Ascending aorta (tissue), 2 donors: Measurements from ENCODE around the gene PCYOX1L. TPM values are rescaled to one million over a fixed set of nuclear protein-coding genes. Genes with fewer than 3 reads are reported as not detected.
"Not testable (repeated sequence)": the region's sequence is repeated elsewhere in the genome, so short reads cannot be mapped to it uniquely, and the experiment has no call there.

Source experiments
- DNase-seq, 2 donors: peaks; one replicate each; pipeline ENCODE4 v3.0.0-alpha.2; 2019; ENCODE audit warnings: low spot score in 2 of 2
- H3K27ac ChIP-seq, 2 donors: fragments of 200-600 bp; sonication (generic); one replicate each; pipeline ENCODE4 v1.5.1; 2016 to 2017; ENCODE audit warnings: mild to moderate bottlenecking in 1 of 2
- H3K27me3 ChIP-seq: fragments of 200-600 bp; sonication (generic); one replicate; pipeline ENCODE4 v1.5.1; 2017
- H3K36me3 ChIP-seq, 2 donors: fragments of 200-600 bp; sonication (generic); one replicate each; pipeline ENCODE4 v1.5.1; 2016
- H3K4me1 ChIP-seq, 2 donors: fragments of 200-600 bp; sonication (generic); one replicate each; pipeline ENCODE4 v1.5.1; 2016 to 2017; ENCODE audit warnings: mild to moderate bottlenecking in 1 of 2
- H3K4me3 ChIP-seq, 2 donors: fragments of 200-600 bp; sonication (generic); one replicate each; pipeline ENCODE4 v1.5.1; 2016 to 2017; ENCODE audit warnings: mild to moderate bottlenecking in 1 of 2
- H3K9me3 ChIP-seq, 2 donors: fragments of 200-600 bp; sonication (generic); one replicate each; pipeline ENCODE4 v1.5.1; 2016
- CTCF ChIP-seq, 3 experiments: fragments of 200-600 bp in 2 of 3; fragments of 450-650 bp in 1 of 3; sonication (generic) in 2 of 3; IDR thresholded peaks; one replicate each; pipeline ENCODE4 v1.5.1; 2016 to 2019; ENCODE audit warnings: antibody characterized with exemption in 3 of 3, mild to moderate bottlenecking in 1 of 3, moderate library complexity in 1 of 3
- intact Hi-C: fragments of 100-400 bp; cut with DNase I; formaldehyde crosslinking; loops from one replicate; pipeline ENCODE4 v1.15.1; 2023
- total RNA-seq: library from RNA; depleted of rRNA; stranded (reverse); fragments of >200 nt; gene quantifications from one replicate; pipeline ENCODE4 v1.1.0, GENCODE V29; 2016

PCYOX1L gene
- total RNA-seq, 1 donor from 2014 or later: 1.5 TPM

- H3K9me3 ChIP-seq: no peaks in the 10 kb centered on the region
- peak in 1 of 2 donors; percentile 80 for DNase-seq
- peak overlapping the region in 1 of 2 donors; percentile 1 for H3K4me3 ChIP-seq
- H3K27ac ChIP-seq: peak overlapping the region; percentile 93 to 98
- peaks cover 30 to 74% of the 10 kb centered on the region in 2 donors for H3K4me1 ChIP-seq
- no peaks in the 10 kb centered on the region for H3K36me3 ChIP-seq
- no peak for TF ChIP-seq CTCF (IDR thresholded peaks at IDR 0.05)
- no peaks in the 10 kb centered on the region for H3K27me3 ChIP-seq
- intact Hi-C loops: loop anchor here (1.0 kb wide), 1 partner anchor 17 kb away; no protein-coding TSS in a partner anchor
Observed at GRCh38 chr5:149387081-149387631, 29.3 kb downstream of the PCYOX1L start.

- no peaks in the 10 kb centered on the region for H3K9me3 ChIP-seq
- no peaks in the 10 kb centered on the region for H3K27me3 ChIP-seq
- no peaks in the 10 kb centered on the region for H3K36me3 ChIP-seq
- peak overlapping the region; percentile 93 to 98 for H3K27ac ChIP-seq
- DNase-seq: no peak
- peak overlapping the region in 1 of 2 donors; percentile 14 for H3K4me3 ChIP-seq
- no peak for TF ChIP-seq CTCF (IDR thresholded peaks at IDR 0.05)
- intact Hi-C loops: loop anchor here (1.0 kb wide), 1 partner anchor 16 kb away; no protein-coding TSS in a partner anchor
- peaks cover 22 to 65% of the 10 kb centered on the region in 2 donors for H3K4me1 ChIP-seq
Observed at GRCh38 chr5:149387982-149388381, 30.1 kb downstream of the PCYOX1L start.

GRCh38 chr5:149388498-149389190 lies 30.8 kb downstream of the PCYOX1L start:
- Histone ChIP-seq H3K36me3 (no peaks in the 10 kb centered on the region), H3K27me3 (no peaks in the 10 kb centered on the region), H3K4me3 (no peak overlapping the region), H3K27ac (peak overlapping the region; percentile 93 to 98), H3K4me1 (peaks cover 20 to 60% of the 10 kb centered on the region in 2 donors), H3K9me3 (no peaks in the 10 kb centered on the region)
- no peak for TF ChIP-seq CTCF (IDR thresholded peaks at IDR 0.05)
- intact Hi-C loops: no loop called here
- no peak for DNase-seq

- Histone ChIP-seq H3K27ac (peak overlapping the region; percentile 93 to 98), H3K36me3 (no peaks in the 10 kb centered on the region), H3K9me3 (no peaks in the 10 kb centered on the region), H3K4me3 (no peak overlapping the region), H3K27me3 (no peaks in the 10 kb centered on the region), H3K4me1 (peaks cover 20 to 48% of the 10 kb centered on the region in 2 donors)
- intact Hi-C loops: no loop called here
- no peak for DNase-seq
- no peak for TF ChIP-seq CTCF (IDR thresholded peaks at IDR 0.05)
Observed at GRCh38 chr5:149389552-149390495, 32.0 kb downstream of the PCYOX1L start.

- H3K4me3 ChIP-seq, DNase-seq, intact Hi-C loops, H3K36me3 ChIP-seq, H3K9me3 ChIP-seq, H3K27ac ChIP-seq, H3K27me3 ChIP-seq: not testable (repeated sequence)
- H3K4me1 ChIP-seq: peaks cover 12 to 37% of the 10 kb centered on the region in 2 donors
Observed at GRCh38 chr5:149391076-149391475, 33.2 kb downstream of the PCYOX1L start.
